Ramos (cell line): ENCODE data around the gene CADM1.

ENCODE experiments used
- in situ Hi-C: fragments of 300-500 bp; cut with MboI; formaldehyde crosslinking; loops from one replicate; pipeline ENCODE4 v1.14.3; 2022; ENCODE audit warnings: low sequenced_read_pairs; ENCODE audit not compliant: unreplicated experiment

Gene CADM1

DNA sequence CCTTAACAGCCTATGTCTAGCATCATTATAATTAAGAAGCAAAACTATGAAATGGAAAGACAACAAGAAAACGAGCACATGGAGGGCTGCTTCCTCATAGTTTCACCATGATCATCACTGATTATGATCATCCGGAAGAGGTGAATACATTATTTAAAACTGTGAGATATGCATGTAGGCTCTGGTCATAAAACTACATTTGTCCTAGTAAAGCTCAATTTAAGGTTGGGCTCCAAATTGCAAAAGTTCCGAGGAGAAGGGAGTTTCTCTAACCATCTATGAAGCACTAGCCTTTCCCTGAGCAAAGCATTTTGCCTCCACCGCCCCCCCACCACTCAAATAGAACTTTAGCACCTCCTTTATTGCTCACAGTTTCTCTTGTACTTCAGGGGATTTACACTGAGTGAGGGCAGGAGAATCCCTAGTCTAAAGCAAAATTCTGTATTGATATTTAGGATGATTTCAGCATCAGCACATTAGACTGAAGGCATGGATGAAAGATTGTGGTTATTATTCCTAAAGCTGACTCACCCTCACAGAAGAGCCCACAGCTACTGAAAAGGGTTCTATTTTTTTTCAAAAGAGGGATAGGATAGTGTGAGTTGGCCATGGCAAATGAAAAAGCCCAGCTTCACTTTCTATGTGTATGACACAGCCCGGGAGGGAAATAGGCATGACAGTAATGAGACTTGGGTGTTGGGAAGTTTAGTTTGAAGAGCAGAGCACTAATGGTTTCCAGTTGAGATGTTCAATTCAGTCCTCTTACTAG is 203.4 kb downstream of the CADM1 start:
- in situ Hi-C loops, result no loop called here

GRCh38 chr11:115298300-115299012 is 205.8 kb downstream of the CADM1 start:
- in situ Hi-C loops, result no loop called here

DNA sequence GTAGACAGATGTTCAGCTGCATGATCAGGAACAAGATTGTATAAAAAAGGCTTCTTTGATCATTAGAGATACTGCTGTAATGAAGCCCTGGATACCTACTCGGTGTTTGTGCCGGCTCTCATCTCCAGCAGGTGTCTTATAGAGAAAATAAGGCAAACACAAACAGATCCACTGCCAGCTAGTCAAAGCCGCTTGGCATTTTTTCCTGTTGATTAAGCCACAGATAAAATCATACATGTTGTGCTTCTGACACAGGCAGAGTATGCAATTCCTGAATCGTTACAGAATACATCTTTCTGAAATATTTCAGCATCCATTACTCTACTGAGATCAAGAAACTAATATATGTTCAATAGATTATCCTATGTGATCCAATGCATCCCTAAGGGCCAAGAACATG is 206.9 kb downstream of the CADM1 start:
- in situ Hi-C loops, result no loop called here

DNA sequence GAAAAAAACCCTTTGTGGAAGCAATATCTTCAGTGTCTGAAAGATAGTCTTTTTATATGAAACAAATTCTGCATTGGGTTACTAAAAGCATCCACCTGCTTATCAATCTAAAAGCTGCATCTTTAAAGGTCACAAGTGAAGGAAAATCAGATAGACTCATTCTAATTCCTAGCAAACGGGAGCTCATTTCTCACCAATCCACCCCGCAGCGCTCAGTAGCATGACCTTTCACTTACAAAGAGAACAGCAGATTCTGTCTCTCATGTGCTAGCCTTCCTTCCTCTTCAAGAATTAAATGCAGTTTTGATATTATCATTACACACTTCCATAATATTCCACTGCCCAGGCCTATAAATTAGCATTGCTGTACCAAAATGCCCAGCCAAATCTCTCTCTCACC is 212.9 kb downstream of the CADM1 start:
- in situ Hi-C loops, result no loop called here

DNA sequence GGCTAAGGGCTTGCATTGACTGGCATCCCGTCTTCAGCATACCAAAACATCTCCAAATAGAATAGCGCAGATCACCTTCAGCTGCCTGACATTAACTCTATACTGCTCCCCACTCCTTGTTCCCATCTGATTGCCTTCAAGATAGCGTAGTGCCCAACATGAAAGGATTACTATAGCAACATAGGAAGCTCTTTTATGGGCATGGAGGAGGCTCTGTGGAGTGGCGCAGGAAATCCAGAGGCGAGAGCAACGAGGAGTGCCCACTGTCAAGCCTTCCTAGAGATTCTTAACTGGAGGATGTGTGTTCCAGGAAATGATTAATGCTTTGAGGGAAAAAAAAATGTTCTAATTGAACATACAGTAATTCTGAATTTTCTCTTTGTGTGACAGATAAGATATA is 213.3 kb downstream of the CADM1 start:
- in situ Hi-C loops, result no loop called here

- in situ Hi-C loops, result no loop called here
Measured at GRCh38 chr11:115290479-115290878, 213.7 kb downstream of the CADM1 start.

DNA sequence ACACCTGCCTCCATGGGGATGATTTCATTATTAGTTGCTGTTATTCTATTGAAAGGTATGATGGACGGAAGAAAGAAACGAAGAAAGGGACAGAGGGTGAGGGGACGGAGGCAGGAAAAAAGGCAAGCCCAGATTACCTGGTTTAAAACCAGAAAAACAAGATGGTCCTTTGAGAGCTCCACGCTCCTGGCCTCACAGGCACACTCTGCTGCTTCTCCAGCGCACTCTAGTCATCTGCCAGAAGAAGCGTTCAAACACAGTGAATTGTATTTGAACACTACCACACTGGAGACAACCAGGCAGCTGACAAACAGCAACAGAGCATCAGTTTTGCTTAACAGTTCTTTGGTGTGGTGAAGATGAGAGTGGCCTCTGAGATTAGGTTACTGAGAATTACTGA is 216.9 kb downstream of the CADM1 start:
- in situ Hi-C loops, result no loop called here

GRCh38 chr11:115286614-115287013 is 217.6 kb downstream of the CADM1 start:
- in situ Hi-C loops, result no loop called here

DNA sequence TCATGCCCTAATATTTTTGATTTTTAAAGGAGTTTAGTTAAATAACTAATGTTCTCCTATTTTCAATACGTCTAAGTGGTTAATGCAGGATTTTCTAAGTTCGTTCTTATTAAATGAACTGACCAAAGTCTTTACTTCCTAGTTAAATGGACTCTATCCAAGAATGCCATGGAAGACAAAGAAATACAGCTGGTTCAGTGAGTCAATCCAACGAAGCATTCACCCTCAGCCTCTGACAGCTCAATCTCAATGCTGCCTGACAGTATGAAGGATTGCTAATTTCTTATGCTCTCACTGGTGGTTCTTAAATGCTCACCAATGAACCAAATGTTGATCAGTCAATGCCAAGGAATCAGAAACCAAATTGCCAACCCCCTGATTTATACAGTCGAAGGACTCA is 219.4 kb downstream of the CADM1 start:
- in situ Hi-C loops, result no loop called here

GRCh38 chr11:115282923-115283322 is 221.3 kb downstream of the CADM1 start:
- in situ Hi-C loops, result no loop called here

DNA sequence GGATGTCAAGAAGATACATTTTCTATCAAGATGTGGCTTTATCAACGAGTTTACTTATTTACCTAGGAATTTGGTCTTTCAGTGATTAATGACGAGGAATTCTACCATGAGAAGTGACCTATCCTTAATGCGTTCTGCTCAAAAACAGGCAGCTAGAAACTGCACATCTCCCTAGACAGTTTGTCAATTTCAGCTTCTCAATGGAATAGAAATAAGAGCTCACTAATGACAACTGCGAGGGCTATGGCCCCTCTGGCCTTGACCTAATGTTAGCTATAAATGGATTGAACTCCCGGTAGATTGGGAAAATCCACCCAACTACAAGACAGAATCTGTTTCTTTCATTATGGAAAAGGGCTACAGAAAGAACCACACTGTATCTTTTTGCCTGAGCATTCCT is 223.4 kb downstream of the CADM1 start:
- in situ Hi-C loops, result no loop called here

- in situ Hi-C loops, result no loop called here
Measured at GRCh38 chr11:115279813-115280761, 224.1 kb downstream of the CADM1 start.

DNA sequence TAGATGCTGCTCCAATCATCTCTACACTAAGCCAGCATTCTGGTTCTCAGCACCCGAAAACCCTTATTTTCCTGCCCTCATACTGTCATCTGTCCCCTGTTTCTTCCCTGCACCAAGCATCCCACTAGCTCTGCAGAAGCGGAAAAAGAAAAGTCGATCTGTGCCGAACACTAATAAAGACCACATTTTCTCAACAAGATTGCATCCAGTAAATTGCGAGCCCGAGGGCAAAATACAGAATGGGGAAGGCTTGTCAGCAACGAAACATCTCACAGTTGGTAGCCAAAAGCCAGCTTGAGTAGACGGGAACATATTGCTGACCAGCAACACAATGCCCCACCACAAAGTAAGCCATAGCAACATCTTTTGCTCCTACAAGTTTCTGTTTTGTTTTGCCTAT is 227.4 kb downstream of the CADM1 start:
- in situ Hi-C loops, result no loop called here

DNA sequence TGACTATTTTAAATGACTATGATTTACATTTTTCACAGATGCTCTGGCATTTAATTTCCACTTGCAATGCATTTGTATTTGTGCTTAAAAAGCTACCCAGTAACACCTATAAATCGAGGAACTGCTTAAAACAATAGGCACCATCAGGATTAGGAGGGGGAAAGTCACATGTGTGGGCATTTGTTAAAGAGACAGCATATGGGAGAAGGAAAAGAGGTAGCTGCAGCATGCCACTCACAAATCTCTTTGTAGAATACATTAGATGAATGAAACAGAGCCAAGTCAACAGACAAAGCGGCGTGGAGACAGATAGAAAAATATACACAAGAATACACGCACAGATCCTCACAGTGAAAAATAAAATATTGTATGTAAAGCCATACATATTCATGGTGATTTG is 228.0 kb downstream of the CADM1 start:
- in situ Hi-C loops, result no loop called here

DNA sequence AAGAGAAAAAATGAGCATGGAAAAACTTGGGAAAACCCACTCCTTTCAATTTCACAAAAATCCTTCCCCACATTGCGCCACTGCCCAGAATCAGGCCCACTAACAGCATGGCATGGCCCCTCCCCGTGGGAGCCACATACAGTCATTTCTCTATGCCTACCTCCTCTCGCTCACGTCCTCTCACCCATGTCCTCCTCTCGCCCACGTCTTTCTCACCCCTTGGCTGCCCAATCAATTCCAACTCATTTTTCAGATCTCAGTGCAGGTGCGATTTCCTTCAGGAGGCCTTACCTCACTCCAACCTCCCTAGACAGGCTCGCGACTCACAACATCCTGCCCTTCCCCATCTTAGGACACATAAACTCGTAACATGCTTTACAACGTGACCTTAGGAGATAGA is 229.2 kb downstream of the CADM1 start:
- in situ Hi-C loops, result no loop called here

- in situ Hi-C loops, result no loop called here
Measured at GRCh38 chr11:115272925-115273324, 231.3 kb downstream of the CADM1 start.

DNA sequence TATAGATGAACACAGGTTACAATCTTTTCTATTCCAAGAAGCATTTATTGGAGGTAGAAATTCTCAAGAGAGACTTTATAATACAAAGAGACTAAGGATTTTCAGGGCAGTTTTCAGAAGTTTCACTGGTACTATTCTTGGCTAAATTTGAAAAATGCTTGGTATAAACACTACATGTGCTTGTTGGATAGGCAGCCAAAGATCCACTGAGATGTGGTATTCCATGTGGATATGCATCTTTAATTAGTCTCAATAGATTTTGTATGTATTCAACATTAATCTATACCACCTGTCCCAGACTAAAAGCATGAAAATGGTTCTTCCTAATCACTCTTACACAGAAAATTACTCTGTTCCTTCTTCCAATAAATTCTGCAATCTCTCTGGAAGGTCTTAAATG is 232.6 kb downstream of the CADM1 start:
- in situ Hi-C loops, result no loop called here

GRCh38 chr11:115269191-115269950 is 234.8 kb downstream of the CADM1 start:
- in situ Hi-C loops, result no loop called here

DNA sequence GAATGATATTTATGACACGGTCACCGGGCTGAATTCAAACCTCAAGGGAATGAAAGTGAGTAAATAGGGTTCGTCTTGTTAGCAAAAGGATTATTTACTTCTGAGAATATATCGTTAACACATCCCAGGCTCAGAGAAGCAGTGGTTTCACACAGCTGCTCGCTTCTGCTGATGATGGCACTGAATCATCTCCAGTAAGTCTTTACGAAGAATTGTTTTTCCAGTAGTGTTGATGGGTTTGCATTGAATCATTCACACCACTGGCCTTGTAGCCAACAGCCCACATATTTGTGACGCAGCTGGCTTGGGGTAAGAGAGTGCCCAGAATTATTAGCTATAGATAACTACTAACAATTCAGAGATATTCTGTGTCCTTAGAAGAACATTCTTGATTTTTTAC is 236.3 kb downstream of the CADM1 start:
- in situ Hi-C loops, result no loop called here

GRCh38 chr11:115267238-115267781 is 236.9 kb downstream of the CADM1 start:
- in situ Hi-C loops, result no loop called here
